Smooth muscle cell of the brain vasculature (primary cell): ENCODE measurements around the gene KLF13.

Experiments
- DNase-seq: peaks from one replicate; pipeline ENCODE4 v3.0.0-alpha.2; 2012; ENCODE audit warnings: low read depth, low spot score

KLF13 gene

DNA sequence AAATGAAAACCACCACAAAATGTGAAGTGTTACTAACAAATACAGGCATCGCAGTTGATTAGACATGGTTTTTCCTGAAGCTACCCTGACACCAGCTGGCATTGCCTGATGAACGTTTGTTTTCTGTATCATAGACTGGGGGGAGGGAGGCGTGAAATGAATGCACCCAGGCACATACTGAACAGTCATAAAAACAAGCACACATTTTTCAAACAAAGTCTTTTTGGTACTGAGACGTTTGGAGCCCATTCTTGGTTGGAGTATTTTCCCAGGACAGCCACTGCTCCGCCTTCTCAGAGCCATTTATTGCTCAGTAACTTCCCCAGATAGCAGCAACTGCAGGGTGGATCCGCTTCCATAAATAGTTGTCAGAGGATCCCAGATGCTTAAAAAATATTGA is 52.4 kb downstream of the KLF13 start:
- no peak for DNase-seq

GRCh38 chr15:31379577-31379976 is 52.9 kb downstream of the KLF13 start:
- no peak for DNase-seq

DNA sequence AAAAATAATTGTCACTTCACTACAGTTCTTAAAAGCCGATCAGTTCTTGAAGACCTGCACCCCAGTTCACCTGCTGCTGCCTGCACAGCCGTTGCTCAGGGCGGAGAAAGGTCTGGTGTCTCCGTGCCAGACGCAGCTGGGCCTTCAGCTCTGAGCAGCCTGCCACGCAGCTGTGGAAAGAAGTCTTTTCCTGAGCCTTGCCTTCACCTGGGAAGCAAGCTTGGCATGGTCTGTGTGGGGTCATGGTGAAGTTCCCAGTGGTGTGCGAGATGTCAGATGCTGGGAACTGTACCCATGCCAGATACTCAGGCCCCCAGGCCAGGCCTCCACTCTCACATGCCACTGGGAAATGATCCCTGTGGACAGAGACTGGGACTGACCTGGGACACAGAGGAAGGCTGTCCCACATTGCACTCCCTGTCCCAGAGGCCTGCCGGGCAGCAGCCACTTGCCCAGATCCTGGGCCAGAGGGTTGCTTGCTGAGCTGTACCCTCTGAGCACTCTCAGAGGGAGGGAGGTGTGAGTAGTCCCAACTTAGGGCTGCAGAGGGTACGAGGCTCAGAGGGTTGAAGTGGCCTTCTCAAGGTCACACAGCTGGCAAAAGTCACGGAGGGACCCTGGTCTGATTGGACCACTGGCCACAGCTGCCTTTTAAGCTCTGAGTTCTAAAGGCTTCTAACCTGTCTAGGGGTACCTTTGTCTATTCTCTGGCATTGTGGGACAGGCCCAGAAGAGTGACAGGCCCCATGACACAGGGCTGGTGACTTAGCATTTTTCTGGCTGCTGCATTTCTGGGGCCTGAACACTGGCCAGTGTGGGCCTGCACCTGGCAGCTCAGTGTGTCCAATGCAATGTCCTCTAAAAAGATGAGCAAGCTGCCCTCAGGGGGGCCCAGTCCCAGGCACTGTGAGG is 55.4 kb downstream of the KLF13 start:
- no peak for DNase-seq

DNA sequence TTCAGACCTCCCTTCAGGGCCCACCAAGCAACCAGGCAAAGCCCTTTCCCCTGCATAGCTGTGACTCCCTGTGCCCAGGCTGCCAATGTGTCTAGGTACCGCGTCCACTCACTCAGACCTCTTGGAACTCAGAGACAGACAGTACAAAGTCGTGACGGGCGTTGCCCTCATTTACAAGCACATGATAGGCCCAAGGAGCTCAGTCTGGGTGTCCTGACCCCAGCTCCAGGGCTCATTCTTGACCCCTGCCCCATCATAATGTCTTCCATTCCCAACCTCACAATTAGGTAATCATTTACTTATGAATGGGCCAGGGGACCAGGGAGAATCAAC is 56.0 kb downstream of the KLF13 start:
- no peak for DNase-seq

DNA sequence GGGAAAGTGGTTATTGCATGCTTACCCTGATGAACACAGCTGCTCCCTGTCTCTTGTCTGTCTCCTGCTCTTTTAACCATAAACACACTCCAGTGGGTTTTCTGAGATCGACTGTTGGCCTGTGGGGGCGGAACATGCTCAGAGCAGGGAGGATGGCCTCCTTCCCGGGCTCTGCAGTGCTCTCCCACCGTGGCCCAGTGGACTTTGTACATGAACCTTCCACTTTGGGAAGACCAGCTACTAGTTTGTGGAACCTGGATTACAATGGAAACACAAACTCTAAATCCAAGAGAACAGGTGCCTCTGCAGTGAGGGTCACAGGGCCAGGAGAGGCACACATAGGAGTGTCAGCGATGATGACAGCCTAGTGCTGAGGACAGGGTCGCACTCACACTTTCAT is 56.5 kb downstream of the KLF13 start:
- DNase-seq, result no peak

DNA sequence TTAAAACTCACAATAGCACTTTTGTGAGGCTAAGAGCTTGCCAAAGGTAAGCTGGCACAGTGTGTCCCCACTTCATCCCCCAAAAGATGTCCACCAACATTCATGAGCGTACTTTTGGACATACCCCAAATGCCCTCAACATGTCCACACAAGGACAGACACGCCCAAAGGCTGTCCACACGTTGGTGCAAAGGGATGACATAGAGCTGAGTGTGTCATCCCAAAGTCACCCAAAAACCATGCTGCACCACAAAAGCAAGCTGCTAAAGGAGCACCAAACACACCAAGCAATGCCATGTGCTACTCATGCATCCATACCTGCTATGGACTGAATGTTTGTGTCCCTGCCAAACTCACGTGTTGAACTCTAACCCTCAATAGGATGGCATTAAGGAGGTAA is 57.9 kb downstream of the KLF13 start:
- DNase-seq, result no peak

- DNase-seq, result no peak
These were observed 59.1 kb downstream of the KLF13 start for GRCh38 chr15:31385736-31386135.

- DNase-seq, result no peak
These were observed 60.5 kb downstream of the KLF13 start for GRCh38 chr15:31387092-31387478.

DNA sequence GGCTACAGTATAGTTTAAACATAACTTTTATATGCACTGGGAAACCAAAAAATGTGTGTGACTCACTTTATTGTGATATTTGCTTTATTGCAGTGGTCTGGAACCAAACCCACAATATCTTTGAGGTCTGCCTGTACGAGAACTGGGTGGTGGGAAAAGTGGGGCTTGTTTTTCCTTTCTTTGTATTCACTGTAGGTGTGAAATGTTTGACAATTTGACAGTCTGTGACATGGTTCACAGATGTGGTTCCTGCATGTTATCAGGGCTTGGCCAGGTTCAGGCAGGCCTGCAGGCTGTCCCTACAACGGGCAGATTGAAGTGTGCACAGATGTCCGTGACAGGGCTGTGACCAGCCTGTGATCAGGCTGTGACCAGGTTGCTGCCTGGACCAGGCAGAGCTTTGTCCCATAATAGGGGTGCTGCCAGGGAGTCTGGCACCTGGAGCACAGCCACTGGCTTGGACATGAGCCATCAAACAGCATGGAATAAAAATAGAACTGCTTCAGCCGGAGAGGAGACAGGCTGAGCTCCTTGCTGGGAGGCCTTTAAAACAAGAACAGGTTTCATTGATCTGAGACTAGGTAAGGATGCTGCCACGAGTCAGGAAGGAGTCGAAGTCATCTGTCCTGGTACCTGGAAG is 61.0 kb downstream of the KLF13 start:
- DNase-seq, result no peak

DNA sequence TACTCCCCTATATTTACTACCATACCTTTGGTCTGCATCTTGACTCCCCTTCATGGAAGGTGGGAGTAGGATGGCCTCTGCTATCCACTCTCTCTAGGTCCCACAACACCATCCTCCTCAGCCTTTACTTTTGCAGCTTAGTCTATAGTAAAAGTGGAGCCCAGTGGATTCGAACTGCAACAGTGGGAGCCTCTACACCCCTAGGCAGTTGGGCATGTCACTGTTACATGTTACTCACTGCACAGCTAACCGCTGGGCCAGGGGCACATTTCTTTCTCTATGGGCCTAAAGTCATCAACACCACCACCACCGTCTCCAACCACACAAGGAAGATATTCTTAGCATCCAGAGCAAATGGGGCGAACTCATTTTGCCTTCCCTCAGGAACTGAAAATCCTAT is 62.9 kb downstream of the KLF13 start:
- DNase-seq, result no peak

DNA sequence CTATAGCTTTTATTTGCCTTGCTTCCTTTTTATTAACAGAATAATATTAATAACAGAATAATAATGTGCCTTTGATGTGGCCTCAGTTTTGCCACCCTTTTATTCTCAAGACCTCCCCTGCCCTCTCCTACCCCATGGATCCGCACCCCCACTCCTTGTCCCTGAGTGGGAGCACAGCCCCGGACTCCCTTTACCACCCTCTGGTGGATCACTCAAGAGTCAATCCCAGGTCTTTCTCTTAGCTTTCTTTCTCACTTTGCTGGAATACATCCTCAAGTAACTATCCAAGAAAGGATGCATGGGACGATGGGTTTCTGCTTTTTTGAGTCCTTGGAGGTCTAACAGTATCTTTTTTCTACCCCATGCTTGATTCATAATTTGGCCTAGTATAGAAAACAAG is 63.4 kb downstream of the KLF13 start:
- no peak for DNase-seq

DNA sequence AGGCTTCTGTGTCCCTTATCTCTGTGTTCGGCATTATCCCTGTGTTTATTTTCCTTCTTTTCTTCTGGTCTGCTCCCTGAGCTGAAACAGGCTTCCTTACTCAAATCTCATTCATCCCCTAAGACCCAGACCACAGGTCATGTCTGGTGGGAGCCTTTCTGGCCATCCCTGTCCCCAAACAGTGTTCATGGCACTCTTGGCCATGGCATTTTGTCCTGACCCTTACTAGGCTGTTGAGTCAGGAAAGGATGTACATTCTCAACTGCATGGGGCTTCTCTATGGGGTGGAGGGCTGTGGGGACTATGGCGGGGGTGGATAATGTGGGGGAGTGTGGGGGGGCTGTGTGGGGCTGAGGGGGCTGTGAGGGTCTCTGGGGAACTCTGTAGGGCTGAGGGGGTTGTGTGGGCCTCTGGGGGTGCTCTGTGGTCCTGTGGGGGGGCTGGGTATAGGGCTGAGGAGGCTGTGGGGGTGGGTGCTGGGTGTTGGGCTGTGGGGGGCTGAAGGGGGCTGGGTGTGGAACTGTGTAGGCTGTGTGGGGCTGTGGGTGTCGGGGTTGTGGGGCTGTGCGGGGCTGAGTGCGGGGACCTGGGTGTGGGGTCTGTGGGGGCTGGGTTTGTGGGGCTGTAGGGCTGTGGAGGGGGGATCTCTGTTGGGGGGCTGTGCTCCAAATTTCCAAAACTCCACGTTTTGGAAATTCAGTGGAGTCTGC is 64.3 kb downstream of the KLF13 start:
- no peak for DNase-seq

DNA sequence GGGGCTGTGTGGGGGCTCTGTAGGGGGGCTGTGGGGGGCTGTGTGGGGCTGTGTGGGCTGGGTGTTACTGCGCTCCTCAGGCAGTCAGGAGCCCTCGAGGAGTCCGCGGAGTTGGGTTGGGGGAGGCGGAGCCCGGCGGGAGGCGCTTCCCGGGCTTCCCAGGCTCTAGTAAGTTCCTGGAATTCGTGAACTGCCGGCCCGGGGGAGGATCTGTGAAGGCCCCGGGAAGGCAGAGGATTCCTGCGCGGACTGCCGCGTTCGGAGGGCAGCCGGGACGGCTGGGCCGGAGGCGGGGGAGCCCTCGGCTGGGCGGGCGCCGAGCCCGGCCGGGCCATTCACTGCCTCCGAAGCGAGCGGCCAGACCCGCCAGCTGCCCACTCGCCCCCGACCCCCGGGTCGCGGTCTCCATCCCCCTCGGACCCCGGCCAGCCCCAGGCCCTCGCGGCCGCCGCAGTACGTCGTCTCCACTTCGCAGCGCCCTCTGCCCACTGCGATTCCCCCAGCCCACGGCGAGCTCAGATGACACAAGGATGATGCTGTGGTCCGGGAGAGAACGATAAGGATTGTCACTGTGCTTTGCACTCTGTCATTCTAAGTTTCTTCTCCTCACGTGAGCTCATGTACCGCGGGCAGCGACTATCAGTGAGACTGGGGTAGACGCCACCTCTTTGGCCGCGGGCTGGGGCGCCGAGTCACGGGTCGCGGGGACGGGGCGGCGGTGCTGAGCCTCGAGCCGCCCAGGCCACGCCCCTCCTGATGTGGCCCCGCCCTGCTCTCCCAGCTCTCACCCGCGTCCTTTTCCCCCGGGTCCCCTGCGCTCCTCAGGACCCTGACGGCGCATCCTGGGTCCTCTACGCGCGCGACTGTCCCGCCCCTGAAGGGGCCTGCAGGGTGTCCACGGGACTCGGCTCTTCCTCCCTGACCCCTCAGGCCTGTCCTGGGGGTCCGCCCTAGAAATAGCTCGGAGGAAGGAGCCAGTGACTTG is 65.3 kb downstream of the KLF13 start:
- no peak for DNase-seq

DNA sequence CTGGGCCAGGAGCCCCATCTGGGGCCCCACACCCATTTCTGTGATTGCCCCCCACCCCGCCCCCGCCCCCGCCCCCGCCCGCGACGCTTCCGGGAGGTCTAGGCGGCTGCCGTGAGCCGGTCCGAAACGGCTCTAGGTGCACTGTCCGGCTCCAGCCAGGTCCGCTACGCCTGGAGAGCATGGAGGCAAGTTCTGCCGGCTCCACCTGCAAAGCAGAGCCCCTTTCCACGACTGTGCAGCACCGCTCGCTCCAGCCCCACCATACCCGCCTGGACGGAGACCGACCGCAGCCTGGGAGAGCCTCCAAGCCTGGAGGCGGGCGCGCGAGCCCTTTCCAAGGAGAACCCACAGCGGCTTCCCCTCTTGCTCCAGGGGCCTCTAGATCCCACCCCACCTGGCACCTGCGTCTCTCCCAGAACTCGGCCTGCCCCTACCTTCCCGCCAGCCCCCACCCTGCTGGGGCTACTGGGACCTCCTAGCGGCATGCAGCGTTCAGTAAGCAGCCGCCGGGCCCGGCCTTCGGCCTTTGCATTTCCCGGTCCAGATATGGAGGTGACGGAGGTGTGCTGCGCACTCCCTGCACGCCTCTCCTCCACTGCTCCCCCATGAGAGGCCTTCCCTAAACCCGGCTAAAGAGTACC is 66.2 kb downstream of the KLF13 start:
- DNase-seq, result no peak

DNA sequence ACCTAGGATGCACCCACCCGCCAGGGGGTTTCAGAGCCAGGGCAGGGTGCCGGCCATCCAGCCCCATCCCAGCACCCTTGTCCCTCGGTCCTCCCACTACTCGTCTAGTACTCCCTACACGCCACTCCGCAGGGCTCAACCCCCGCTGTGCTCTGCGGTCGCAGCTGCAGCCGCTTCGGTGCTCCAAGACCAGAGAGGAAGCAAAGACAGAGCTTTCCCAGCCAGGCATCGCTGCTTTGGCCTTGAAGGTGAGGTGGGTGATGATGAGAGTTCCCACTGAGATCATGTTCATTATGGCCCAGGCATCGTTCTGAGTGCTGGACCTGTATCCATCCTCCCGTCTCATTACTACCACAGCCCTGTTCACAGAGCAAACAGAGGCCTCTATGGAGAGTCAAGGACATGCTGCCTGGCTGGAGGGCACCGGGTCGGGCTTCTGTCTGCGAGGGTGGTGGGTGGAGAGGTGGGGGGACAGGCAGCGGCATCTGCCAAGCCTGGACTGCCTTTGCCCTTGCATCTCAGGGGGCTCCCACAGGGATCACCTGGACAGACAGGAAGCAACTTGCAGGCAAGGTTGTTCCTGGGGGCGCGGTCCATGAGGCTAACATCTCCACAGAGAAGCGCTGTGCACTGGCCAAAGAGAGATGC is 66.9 kb downstream of the KLF13 start:
- no peak for DNase-seq

DNA sequence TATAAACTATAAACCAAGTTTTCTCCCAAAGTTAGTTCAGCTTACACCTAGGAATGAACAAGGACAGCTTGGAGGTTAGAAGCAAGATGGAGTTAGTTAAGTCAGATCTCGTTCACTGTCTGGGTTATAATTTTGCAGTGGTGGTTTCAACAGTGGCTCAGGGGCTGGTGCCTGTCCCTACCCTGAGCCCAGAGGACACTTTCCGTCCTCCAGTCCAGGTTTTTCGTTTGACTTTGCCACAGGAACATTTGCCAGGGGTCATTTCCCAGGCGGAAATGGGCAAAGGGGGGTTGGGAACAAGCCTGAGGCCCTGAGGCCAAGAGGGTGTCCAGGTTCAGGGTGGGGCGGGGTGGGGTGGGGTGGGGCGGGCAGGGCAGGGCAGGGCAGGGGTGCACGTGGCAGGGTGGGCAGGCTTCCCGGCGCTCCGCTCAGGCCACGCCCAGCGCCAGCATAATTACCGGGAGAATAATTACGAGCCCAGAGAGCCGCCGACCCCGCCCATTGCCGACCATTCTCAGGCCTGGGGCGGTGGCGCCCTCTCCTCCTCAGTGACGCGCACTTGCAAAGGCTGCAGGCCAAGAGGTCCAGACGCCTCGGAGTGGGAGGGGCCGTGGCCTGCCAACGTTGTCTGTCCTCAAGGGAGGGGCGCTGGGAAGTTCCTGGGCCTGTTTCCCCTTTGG is 70.4 kb downstream of the KLF13 start:
- no peak for DNase-seq

- no peak for DNase-seq
These were observed 71.4 kb downstream of the KLF13 start for GRCh38 chr15:31397851-31398661.

GRCh38 chr15:31398677-31399301 is 72.2 kb downstream of the KLF13 start:
- no peak for DNase-seq
